Measurements from ENCODE around the gene DERA.

DERA gene

GRCh38 chr12:15910864-15911721 is at the start of gene DERA (continued):
- TF ChIP-seq INSM2 (tag by site-specific recombination; IDR thresholded peaks at IDR 0.05) (no peak), ZNF677 (tag by site-specific recombination; IDR thresholded peaks at IDR 0.05) (no peak), ZNF280D (tag by site-specific recombination; IDR thresholded peaks at IDR 0.05) (no peak), PRDM1 (tag by site-specific recombination; IDR thresholded peaks at IDR 0.05) (no peak), KLF10 (tag by site-specific recombination; IDR thresholded peaks at IDR 0.05) (peak; percentile 59; the same call in 1 of the 2 replicates), ZNF585B (tag by site-specific recombination; IDR thresholded peaks at IDR 0.05) (no peak), ZFP41 (tag by site-specific recombination; IDR thresholded peaks at IDR 0.05; ENCODE audit: borderline replicate concordance) (no peak), ZXDB (tag by site-specific recombination; IDR thresholded peaks at IDR 0.05) (peak; percentile 62), ZNF610 (tag by site-specific recombination; IDR thresholded peaks at IDR 0.05; ENCODE audit: borderline replicate concordance) (no peak), ZBTB17 (tag by site-specific recombination; IDR thresholded peaks at IDR 0.05) (peak; percentile 95), HIC1 (tag by site-specific recombination; IDR thresholded peaks at IDR 0.05) (peak; percentile 75; the same call in 1 of the 2 replicates), OVOL3 (tag by site-specific recombination; IDR thresholded peaks at IDR 0.05) (no peak), ATF2 (tag by site-specific recombination; IDR thresholded peaks at IDR 0.05; ENCODE audit: low read depth) (no peak), ZNF341 (tag by site-specific recombination; IDR thresholded peaks at IDR 0.05; ENCODE audit: low read depth) (peak; percentile 46; the same call in 1 of the 2 replicates), PBX3 (CRISPR knock-in tag; IDR thresholded peaks at IDR 0.05) (no peak), GLI2 (tag by site-specific recombination; IDR thresholded peaks at IDR 0.05; ENCODE audit: borderline replicate concordance, low read depth) (no peak), SCRT2 (tag by site-specific recombination; IDR thresholded peaks at IDR 0.05) (no peak), ZSCAN5A (tag by site-specific recombination; IDR thresholded peaks at IDR 0.05) (0 out of 2 replicates have a peak, but pooled peaks have one; percentile 25), ZSCAN30 (tag by site-specific recombination; IDR thresholded peaks at IDR 0.05) (peak; percentile 92), ZBTB20 (tag by site-specific recombination; IDR thresholded peaks at IDR 0.05) (peak; percentile 95), ZNF211 (tag by site-specific recombination; IDR thresholded peaks at IDR 0.05; ENCODE audit: low read depth) (no peak), ZNF138 (tag by site-specific recombination; IDR thresholded peaks at IDR 0.05; ENCODE audit: borderline replicate concordance) (no peak), ZNF791 (tag by site-specific recombination; IDR thresholded peaks at IDR 0.05) (no peak), ZNF701 (tag by site-specific recombination; IDR thresholded peaks at IDR 0.05) (no peak), ZNF239 (tag by site-specific recombination; IDR thresholded peaks at IDR 0.05) (no peak), ZNF704 (tag by site-specific recombination; IDR thresholded peaks at IDR 0.05) (no peak), ZNF404 (tag by site-specific recombination; IDR thresholded peaks at IDR 0.05) (no peak)

Data from HEK293 (cell line).